ENCODE data around the gene HOXA3. TPM values are rescaled to one million over a fixed set of nuclear protein-coding genes. Genes with fewer than 3 reads are reported as not detected.

The HOXA3 gene
- total and polyA plus RNA-seq, 2 experiments from 2014 or later: 0.83 to 4.1 TPM

- peak; percentile 86 for DNase-seq (ENCODE audit: low spot score)
- H3K4me3 ChIP-seq: peak within 1 kb of the TSS; percentile 95
- peaks cover 13% of the 10 kb centered on the region for H3K79me2 ChIP-seq
- peak within 1 kb of the TSS; percentile 91 for H3K4me2 ChIP-seq
- TF ChIP-seq EZH2 (IDR thresholded peaks at IDR 0.05; ENCODE audit: borderline replicate concordance) (no peak), CTCF (IDR thresholded peaks at IDR 0.05; ENCODE audit: poor library complexity) (no peak), EZH2phosphoT487 (IDR thresholded peaks at IDR 0.05; ENCODE audit: low read depth, severe bottlenecking, unreplicated experiment) (no peak)
- H3K27ac ChIP-seq: peak within 1 kb of the TSS; percentile 72
- peak within 1 kb of the TSS; percentile 89 for H2AFZ ChIP-seq
- WGBS (ENCODE audit: low lambda C conversion rate, missing lambda C conversion rate): under 1% methylated on average over 47 of the region's 68 CpGs
- no peaks in the 10 kb centered on the region for H3K36me3 ChIP-seq (replicated peaks; ENCODE audit: insufficient read depth, low read depth)
- peaks cover 98% of the 10 kb centered on the region for H3K27me3 ChIP-seq
- H3K4me1 ChIP-seq (ENCODE audit: insufficient read depth): peaks cover 16% of the 10 kb centered on the region
- H4K20me1 ChIP-seq (ENCODE audit: insufficient read depth, poor library complexity, severe bottlenecking): no peaks in the 10 kb centered on the region
- no peaks in the 10 kb centered on the region for H3K9me2 ChIP-seq (replicated peaks; ENCODE audit: insufficient read depth)
- no peaks in the 10 kb centered on the region for H3K9me3 ChIP-seq (ENCODE audit: low read depth)
Measured at GRCh38 chr7:27095897-27096767, 56.3 kb downstream of the HOXA3 start, which contains the start of gene HOXA1. Gene HOXA1, minus strand, starts transcription at chr7:27096000. Its CDS starts 88 bp downstream, at chr7:27095912.

- Histone ChIP-seq H3K27ac (no peak overlapping the region), H3K4me1 (ENCODE audit: insufficient read depth) (peaks cover 16% of the 10 kb centered on the region), H2AFZ (peak overlapping the region; percentile 65), H3K9me2 (replicated peaks; ENCODE audit: insufficient read depth) (no peaks in the 10 kb centered on the region), H4K20me1 (ENCODE audit: insufficient read depth, poor library complexity, severe bottlenecking) (no peaks in the 10 kb centered on the region), H3K36me3 (replicated peaks; ENCODE audit: insufficient read depth, low read depth) (no peaks in the 10 kb centered on the region), H3K4me3 (peak overlapping the region; percentile 95), H3K27me3 (peaks cover 98% of the 10 kb centered on the region), H3K9me3 (ENCODE audit: low read depth) (no peaks in the 10 kb centered on the region), H3K4me2 (peak overlapping the region; percentile 91), H3K79me2 (peaks cover 13% of the 10 kb centered on the region)
- TF ChIP-seq EZH2 (IDR thresholded peaks at IDR 0.05; ENCODE audit: borderline replicate concordance) (no peak), CTCF (IDR thresholded peaks at IDR 0.05; ENCODE audit: poor library complexity) (no peak), EZH2phosphoT487 (IDR thresholded peaks at IDR 0.05; ENCODE audit: low read depth, severe bottlenecking, unreplicated experiment) (no peak)
- DNase-seq (ENCODE audit: low spot score): no peak
- WGBS (ENCODE audit: low lambda C conversion rate, missing lambda C conversion rate): 12% methylated on average over 28 of the region's 33 CpGs
Measured at GRCh38 chr7:27095050-27095896, 57.1 kb downstream of the HOXA3 start.

- Histone ChIP-seq H2AFZ (no peak overlapping the region), H3K27me3 (peaks cover 98% of the 10 kb centered on the region), H3K27ac (no peak overlapping the region), H3K4me1 (ENCODE audit: insufficient read depth) (peaks cover 16% of the 10 kb centered on the region), H4K20me1 (ENCODE audit: insufficient read depth, poor library complexity, severe bottlenecking) (no peaks in the 10 kb centered on the region), H3K9me2 (replicated peaks; ENCODE audit: insufficient read depth) (no peaks in the 10 kb centered on the region), H3K79me2 (peaks cover 10% of the 10 kb centered on the region), H3K9me3 (ENCODE audit: low read depth) (no peaks in the 10 kb centered on the region), H3K36me3 (replicated peaks; ENCODE audit: insufficient read depth, low read depth) (no peaks in the 10 kb centered on the region), H3K4me2 (peak overlapping the region; percentile 91), H3K4me3 (no peak overlapping the region)
- no peak for DNase-seq (ENCODE audit: low spot score)
- TF ChIP-seq EZH2 (IDR thresholded peaks at IDR 0.05; ENCODE audit: borderline replicate concordance) (no peak), CTCF (IDR thresholded peaks at IDR 0.05; ENCODE audit: poor library complexity) (no peak), EZH2phosphoT487 (IDR thresholded peaks at IDR 0.05; ENCODE audit: low read depth, severe bottlenecking, unreplicated experiment) (no peak)
- WGBS (ENCODE audit: low lambda C conversion rate, missing lambda C conversion rate): 28% methylated on average over 29 of the region's 29 CpGs
Measured at GRCh38 chr7:27094304-27095049, 57.9 kb downstream of the HOXA3 start.

Data from hepatocyte (in vitro differentiated cells).